HCT116 (cell line): Measurements from ENCODE around the gene FAM151A. TPM values are rescaled to one million over a fixed set of nuclear protein-coding genes. Genes with fewer than 3 reads are reported as not detected.

Source experiments
- ATAC-seq: fragments of 200-7000 bp; cut with Tn5 transposase; 2 replicates; pipeline ENCODE4 v1.9.1; 2020; ENCODE audit warnings: mild to moderate bottlenecking, moderate library complexity
- BruUV-seq: library from RNA; stranded (reverse); fragments of 400-500 nt; replicated peaks from 2 replicates; lab custom pipeline; 2021; lab: Mats Ljungman, UMichigan
- CTCF ChIA-PET: fragments of 300-600 bp; sonication (Branson Sonifier 250); formaldehyde crosslinking; loops from one replicate; lab custom pipeline; 2021; ENCODE audit warnings: antibody characterized with exemption; lab: Charles Lee
- POLR2A ChIA-PET: fragments of 300-600, 350-600 bp; sonication (Branson Sonifier 250); formaldehyde crosslinking; loops from one replicate; lab custom pipeline; 2021; ENCODE audit warnings: antibody characterized with exemption; lab: Charles Lee
- RAD21 ChIA-PET, 2 experiments: fragments of 300-600 bp; sonication (Branson Sonifier 250); formaldehyde crosslinking; loops; one replicate each; lab custom pipeline; 2023; ENCODE audit warnings: low total read pairs in 2 of 2; ENCODE audit not compliant: uncharacterized antibody in 2 of 2, unreplicated experiment in 2 of 2, low non-redundant PET in 1 of 2; lab: Charles Lee
- DNase-seq: peaks from one replicate; pipeline ENCODE4 v3.0.0-alpha.2; 2010; ENCODE audit warnings: low read depth, low spot score
- H2AFZ ChIP-seq: fragments of 200-600 bp; shearing (Covaris generic), sonication (generic); 2 replicates; pipeline ENCODE4 v1.6.1; 2017; ENCODE audit warnings: low read depth, mixed run types, mixed read lengths, antibody characterized with exemption, low read length; ENCODE audit not compliant: poor library complexity, severe bottlenecking
- H3K27ac ChIP-seq: 2 replicates; pipeline ENCODE4 v1.5.1; 2012; ENCODE audit warnings: low read depth, low read length
- H3K27me3 ChIP-seq: fragments of 200-600 bp; sonication (generic); 2 replicates; pipeline ENCODE4 v1.6.1; 2016; ENCODE audit warnings: mixed run types, low read length, mixed read lengths; ENCODE audit not compliant: insufficient read depth
- H3K36me3 ChIP-seq, 2 experiments: fragments of 200-500 bp in 1 of 2; fragments of 200-600 bp in 1 of 2; sonication (Bioruptor generic) in 1 of 2; sonication (generic) in 1 of 2; 2 replicates each; pipeline versions ENCODE4 v1.5.1 to v1.6.1; 2014 to 2016; ENCODE audit warnings: low read length in 2 of 2, inconsistent platforms in 1 of 2, mixed read lengths in 1 of 2, mixed run types in 1 of 2; ENCODE audit not compliant: insufficient read depth in 2 of 2, control insufficient read depth in 1 of 2
- H3K4me1 ChIP-seq, 2 experiments: fragments of 200-600 bp in 1 of 2; sonication (generic) in 1 of 2; 2 replicates each; pipeline versions ENCODE4 v1.5.1 to v1.6.1; 2012 to 2017; ENCODE audit warnings: low read length in 2 of 2, inconsistent platforms in 1 of 2, mild to moderate bottlenecking in 1 of 2, mixed read lengths in 1 of 2, mixed run types in 1 of 2, moderate library complexity in 1 of 2; ENCODE audit not compliant: insufficient read depth in 2 of 2, control insufficient read depth in 1 of 2
- H3K4me2 ChIP-seq: fragments of 200-600 bp; sonication (generic); 2 replicates; pipeline ENCODE4 v1.6.1; 2017; ENCODE audit warnings: mixed run types, low read length, mixed read lengths
- H3K4me3 ChIP-seq, 2 experiments: fragments of 200-600 bp in 1 of 2; sonication (generic) in 1 of 2; replicated peaks in 1 of 2; 2 replicates each; pipeline ENCODE4 v1.5.1; 2011 to 2016; ENCODE audit warnings: low read length in 2 of 2, control low read depth in 1 of 2, low read depth in 1 of 2, mild to moderate bottlenecking in 1 of 2, mixed read lengths in 1 of 2, mixed run types in 1 of 2
- H3K79me2 ChIP-seq: fragments of 200-600 bp; sonication (generic); 2 replicates; pipeline ENCODE4 v1.6.1; 2017; ENCODE audit warnings: mild to moderate bottlenecking, mixed run types, low read length, moderate library complexity, mixed read lengths; ENCODE audit not compliant: insufficient read depth
- H3K9ac ChIP-seq: fragments of 200-600 bp; sonication (generic); 2 replicates; pipeline ENCODE4 v1.6.1; 2016; ENCODE audit warnings: low read length, mixed read lengths
- H3K9me2 ChIP-seq: fragments of 200-600 bp; sonication (generic), shearing (Covaris generic); 2 replicates; pipeline ENCODE4 v1.6.1; 2017; ENCODE audit warnings: mixed run types, mild to moderate bottlenecking, moderate library complexity; ENCODE audit not compliant: insufficient read depth
- H3K9me3 ChIP-seq, 2 experiments: fragments of 200-500 bp in 1 of 2; fragments of 200-600 bp in 1 of 2; sonication (Bioruptor generic) in 1 of 2; sonication (generic) in 1 of 2; 2 replicates each; pipeline ENCODE4 v1.6.1; 2014 to 2017; ENCODE audit warnings: low read length in 2 of 2, mixed read lengths in 2 of 2, inconsistent platforms in 1 of 2, low read depth in 1 of 2, mild to moderate bottlenecking in 1 of 2, mixed run types in 1 of 2, moderate library complexity in 1 of 2; ENCODE audit not compliant: control insufficient read depth in 1 of 2, insufficient read depth in 1 of 2
- H4K20me1 ChIP-seq: fragments of 200-600 bp; sonication (generic), shearing (Covaris generic); 2 replicates; pipeline ENCODE4 v1.6.1; 2017; ENCODE audit warnings: mixed run types, mild to moderate bottlenecking, moderate library complexity; ENCODE audit not compliant: insufficient read depth
- CBX3 ChIP-seq: IDR thresholded peaks from 2 replicates; pipeline ENCODE4 v1.6.1; 2012; ENCODE audit warnings: low read depth
- CTCF ChIP-seq, 3 experiments: fragments of 200-600 bp in 1 of 3; sonication (generic) in 1 of 3; IDR thresholded peaks in 2 of 3; conservative IDR thresholded peaks in 1 of 3; 2 replicates each; pipeline ENCODE4 v1.5.1; 2012 to 2017; ENCODE audit warnings: low read depth in 2 of 3, low read length in 2 of 3, antibody characterized with exemption in 1 of 3, borderline replicate concordance in 1 of 3, control low read depth in 1 of 3, mild to moderate bottlenecking in 1 of 3, mixed read lengths in 1 of 3, mixed run types in 1 of 3, moderate library complexity in 1 of 3; ENCODE audit not compliant: insufficient read depth in 1 of 3
- EZH2 ChIP-seq: fragments of 200-600 bp; sonication (generic); IDR thresholded peaks from 2 replicates; pipeline ENCODE4 v1.6.1; 2017; ENCODE audit warnings: antibody characterized with exemption, mixed run types
- EZH2phosphoT487 ChIP-seq: fragments of 200-600 bp; IDR thresholded peaks from 2 replicates; pipeline ENCODE4 v1.6.1; 2018; ENCODE audit warnings: antibody characterized with exemption, borderline replicate concordance
- FOSL1 ChIP-seq: IDR thresholded peaks from 2 replicates; pipeline ENCODE4 v1.6.1; 2012; ENCODE audit warnings: low read depth
- JUND ChIP-seq: IDR thresholded peaks from 2 replicates; pipeline ENCODE4 v1.6.1; 2012
- MAX ChIP-seq: IDR thresholded peaks from 2 replicates; pipeline ENCODE4 v1.6.1; 2012
- POLR2A ChIP-seq: IDR thresholded peaks from 2 replicates; pipeline ENCODE4 v1.7.0; 2011; ENCODE audit warnings: borderline replicate concordance; ENCODE audit not compliant: insufficient read depth, insufficient read length; ENCODE audit errors: extremely low read depth
- RAD21 ChIP-seq: IDR thresholded peaks from 2 replicates; pipeline ENCODE4 v1.6.1; 2012; ENCODE audit warnings: low read depth, mild to moderate bottlenecking
- SP1 ChIP-seq: IDR thresholded peaks from 2 replicates; pipeline ENCODE4 v1.6.1; 2012; ENCODE audit warnings: low read depth
- SRF ChIP-seq: IDR thresholded peaks from 2 replicates; pipeline ENCODE4 v1.6.1; 2012; ENCODE audit warnings: low read depth
- TCF7L2 ChIP-seq: IDR thresholded peaks from 2 replicates; pipeline ENCODE4 v1.7.0; 2011; ENCODE audit warnings: borderline replicate concordance, inconsistent platforms; ENCODE audit not compliant: insufficient read depth, insufficient read length; ENCODE audit errors: extremely low read depth
- YY1 ChIP-seq: IDR thresholded peaks from 2 replicates; pipeline ENCODE4 v1.6.1; 2011; ENCODE audit warnings: low read length, low read depth, moderate library complexity, mild to moderate bottlenecking; ENCODE audit not compliant: insufficient replicate concordance; ENCODE audit errors: extremely low read depth
- ZFX ChIP-seq: fragments of 450-650 bp; IDR thresholded peaks from 2 replicates; pipeline ENCODE4 v1.6.1; 2017
- ZNF274 ChIP-seq: fragments of 200-500 bp; sonication (Bioruptor generic); IDR thresholded peaks from 2 replicates; pipeline ENCODE4 v1.6.1; 2014; ENCODE audit warnings: mild to moderate bottlenecking, low read depth, low read length, inconsistent platforms
- intact Hi-C: fragments of 100-400 bp; cut with micrococcal nuclease; formaldehyde crosslinking; loops from 2 replicates; pipeline ENCODE4 v1.10.0; 2022
- total RNA-seq: library from RNA; stranded (reverse); gene quantifications from one replicate; pipeline ENCODE4 v1.2.1, GENCODE V29; 2021; ENCODE audit not compliant: unreplicated experiment

FAM151A gene
- total RNA-seq, 1 experiment from 2014 or later, result not detected

GRCh38 chr1:54649921-54650320, 26.6 kb upstream of the FAM151A start:
- Histone ChIP-seq H3K9me3 (no peaks in the 10 kb centered on the region; a peak in 1 of 4 replicates), H2AFZ (no peak overlapping the region), H3K9ac (no peak overlapping the region), H3K4me1 (no peaks in the 10 kb centered on the region), H3K27ac (no peak overlapping the region), H3K4me2 (no peak overlapping the region), H3K79me2 (no peaks in the 10 kb centered on the region), H3K4me3 (no peak overlapping the region), H3K27me3 (no peaks in the 10 kb centered on the region), H4K20me1 (no peaks in the 10 kb centered on the region), H3K36me3 (no peaks in the 10 kb centered on the region), H3K9me2 (no peaks in the 10 kb centered on the region)
- no TSS peak for BruUV-seq
- POLR2A ChIA-PET, result no interaction called here
- no peak for TF ChIP-seq CBX3
- intact Hi-C loops, result no loop called here
- no peak for ATAC-seq
- CTCF ChIA-PET, result no interaction called here
- DNase-seq, result no peak
- RAD21 ChIA-PET, result no interaction called here

GRCh38 chr1:54649130-54649898, 26.0 kb upstream of the FAM151A start:
- Histone ChIP-seq H3K4me2 (no peak overlapping the region), H3K4me3 (no peak overlapping the region), H3K9me3 (no peaks in the 10 kb centered on the region; a peak in 1 of 4 replicates), H3K9ac (no peak overlapping the region), H3K36me3 (no peaks in the 10 kb centered on the region), H3K27me3 (no peaks in the 10 kb centered on the region), H3K27ac (no peak overlapping the region), H4K20me1 (no peaks in the 10 kb centered on the region), H3K79me2 (no peaks in the 10 kb centered on the region), H3K4me1 (no peaks in the 10 kb centered on the region), H3K9me2 (no peaks in the 10 kb centered on the region), H2AFZ (no peak overlapping the region)
- POLR2A ChIA-PET, result no interaction called here
- BruUV-seq, result no TSS peak
- intact Hi-C loops, result no loop called here
- no peak for TF ChIP-seq EZH2
- no peak for TF ChIP-seq YY1
- no peak for TF ChIP-seq EZH2phosphoT487
- no peak for TF ChIP-seq SRF
- no peak for TF ChIP-seq ZFX
- TF ChIP-seq FOSL1, result no peak
- no peak for TF ChIP-seq CTCF (IDR thresholded peaks at IDR 0.05 in 2 of 3, conservative IDR thresholded peaks at IDR 0.05 in 1 of 3; ENCODE audit: borderline replicate concordance in 1 of 3, insufficient read depth in 1 of 3, low read depth in 2 of 3, low read length in 2 of 3)
- TF ChIP-seq JUND, result no peak
- no peak for TF ChIP-seq POLR2A
- no peak for TF ChIP-seq TCF7L2
- TF ChIP-seq RAD21, result no peak
- TF ChIP-seq SP1, result no peak
- no peak for TF ChIP-seq CBX3
- no peak for TF ChIP-seq ZNF274
- TF ChIP-seq MAX, result no peak
- RAD21 ChIA-PET, result no interaction called here
- CTCF ChIA-PET, result no interaction called here
- no peak for DNase-seq
- ATAC-seq, result no peak
